Measurements from ENCODE around the gene NFKBIA. TPM values are rescaled to one million over a fixed set of nuclear protein-coding genes. Genes with fewer than 3 reads are reported as not detected.

NFKBIA gene
- total RNA-seq, 1 experiment from 2014 or later = 29.3 TPM

DNA sequence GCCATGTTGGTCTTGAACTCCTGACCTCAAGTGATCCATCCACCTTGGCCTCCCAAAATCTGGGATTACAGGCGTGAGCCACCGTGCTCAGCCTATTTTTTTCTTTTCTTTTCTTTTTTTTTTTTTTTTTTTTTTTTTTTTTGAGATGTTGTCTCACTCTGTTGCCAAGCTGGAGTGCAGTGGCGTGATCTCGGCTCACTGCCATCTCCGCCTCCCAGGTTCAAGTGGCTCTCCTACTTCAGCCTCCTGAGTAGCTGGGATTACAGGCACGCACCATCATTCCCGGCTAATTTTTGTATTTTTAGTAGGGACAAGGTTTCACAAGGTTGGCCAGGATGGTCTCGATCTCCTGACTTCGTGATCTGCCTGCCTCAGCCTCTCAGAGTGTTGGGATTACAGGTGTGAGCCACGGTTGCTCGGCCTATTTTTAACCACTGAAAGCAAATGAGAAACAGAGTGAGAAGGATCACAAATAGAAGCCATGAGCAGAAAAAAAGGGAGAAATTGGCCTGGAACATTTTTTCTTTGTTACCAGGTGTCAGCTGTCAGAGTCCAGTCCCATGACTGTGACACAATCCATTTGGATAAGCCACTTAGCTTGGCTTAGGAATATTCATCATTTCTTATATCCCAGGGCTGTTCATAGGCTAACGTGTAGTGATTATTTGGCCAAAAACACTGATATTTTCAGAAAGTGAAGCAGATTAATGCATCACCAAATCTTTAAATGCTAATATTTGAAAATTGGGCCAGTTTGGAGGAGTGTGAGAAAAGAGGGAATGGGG lies 7.9 kb upstream of the NFKBIA start:
- ATAC-seq (no peak), DNase-seq (ENCODE audit: low spot score) (no peak)
- Mint-ChIP-seq H3K27ac (peak overlapping the region; percentile 69; the same call in 1 of the 2 replicates), H3K36me3 (no peaks in the 10 kb centered on the region), H3K4me3 (0 out of 2 replicates have a peak overlapping the region, but pooled peaks have one; percentile 25), H3K27me3 (ENCODE audit: low read depth) (no peaks in the 10 kb centered on the region), H3K4me1 (peaks cover 40% of the 10 kb centered on the region), H3K9me3 (no peaks in the 10 kb centered on the region)
- TF ChIP-seq TEAD1 (CRISPR knock-in tag; IDR thresholded peaks at IDR 0.05) = no peak
- TF ChIP-seq JUN (CRISPR knock-in tag; IDR thresholded peaks at IDR 0.05) = no peak
- TF ChIP-seq GTF2I (CRISPR knock-in tag; conservative IDR thresholded peaks at IDR 0.05) = no peak
- TF ChIP-seq TP53 (CRISPR knock-in tag; IDR thresholded peaks at IDR 0.05) = no peak
- no peak for TF ChIP-seq NR2C2 (CRISPR knock-in tag; IDR thresholded peaks at IDR 0.05)
- TF ChIP-seq, protein P1, sequence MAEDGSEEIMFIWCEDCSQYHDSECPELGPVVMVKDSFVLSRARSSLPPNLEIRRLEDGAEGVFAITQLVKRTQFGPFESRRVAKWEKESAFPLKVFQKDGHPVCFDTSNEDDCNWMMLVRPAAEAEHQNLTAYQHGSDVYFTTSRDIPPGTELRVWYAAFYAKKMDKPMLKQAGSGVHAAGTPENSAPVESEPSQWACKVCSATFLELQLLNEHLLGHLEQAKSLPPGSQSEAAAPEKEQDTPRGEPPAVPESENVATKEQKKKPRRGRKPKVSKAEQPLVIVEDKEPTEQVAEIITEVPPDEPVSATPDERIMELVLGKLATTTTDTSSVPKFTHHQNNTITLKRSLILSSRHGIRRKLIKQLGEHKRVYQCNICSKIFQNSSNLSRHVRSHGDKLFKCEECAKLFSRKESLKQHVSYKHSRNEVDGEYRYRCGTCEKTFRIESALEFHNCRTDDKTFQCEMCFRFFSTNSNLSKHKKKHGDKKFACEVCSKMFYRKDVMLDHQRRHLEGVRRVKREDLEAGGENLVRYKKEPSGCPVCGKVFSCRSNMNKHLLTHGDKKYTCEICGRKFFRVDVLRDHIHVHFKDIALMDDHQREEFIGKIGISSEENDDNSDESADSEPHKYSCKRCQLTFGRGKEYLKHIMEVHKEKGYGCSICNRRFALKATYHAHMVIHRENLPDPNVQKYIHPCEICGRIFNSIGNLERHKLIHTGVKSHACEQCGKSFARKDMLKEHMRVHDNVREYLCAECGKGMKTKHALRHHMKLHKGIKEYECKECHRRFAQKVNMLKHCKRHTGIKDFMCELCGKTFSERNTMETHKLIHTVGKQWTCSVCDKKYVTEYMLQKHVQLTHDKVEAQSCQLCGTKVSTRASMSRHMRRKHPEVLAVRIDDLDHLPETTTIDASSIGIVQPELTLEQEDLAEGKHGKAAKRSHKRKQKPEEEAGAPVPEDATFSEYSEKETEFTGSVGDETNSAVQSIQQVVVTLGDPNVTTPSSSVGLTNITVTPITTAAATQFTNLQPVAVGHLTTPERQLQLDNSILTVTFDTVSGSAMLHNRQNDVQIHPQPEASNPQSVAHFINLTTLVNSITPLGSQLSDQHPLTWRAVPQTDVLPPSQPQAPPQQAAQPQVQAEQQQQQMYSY (CRISPR knock-in tag; IDR thresholded peaks at IDR 0.05) = no peak
- TF ChIP-seq, protein P2, sequence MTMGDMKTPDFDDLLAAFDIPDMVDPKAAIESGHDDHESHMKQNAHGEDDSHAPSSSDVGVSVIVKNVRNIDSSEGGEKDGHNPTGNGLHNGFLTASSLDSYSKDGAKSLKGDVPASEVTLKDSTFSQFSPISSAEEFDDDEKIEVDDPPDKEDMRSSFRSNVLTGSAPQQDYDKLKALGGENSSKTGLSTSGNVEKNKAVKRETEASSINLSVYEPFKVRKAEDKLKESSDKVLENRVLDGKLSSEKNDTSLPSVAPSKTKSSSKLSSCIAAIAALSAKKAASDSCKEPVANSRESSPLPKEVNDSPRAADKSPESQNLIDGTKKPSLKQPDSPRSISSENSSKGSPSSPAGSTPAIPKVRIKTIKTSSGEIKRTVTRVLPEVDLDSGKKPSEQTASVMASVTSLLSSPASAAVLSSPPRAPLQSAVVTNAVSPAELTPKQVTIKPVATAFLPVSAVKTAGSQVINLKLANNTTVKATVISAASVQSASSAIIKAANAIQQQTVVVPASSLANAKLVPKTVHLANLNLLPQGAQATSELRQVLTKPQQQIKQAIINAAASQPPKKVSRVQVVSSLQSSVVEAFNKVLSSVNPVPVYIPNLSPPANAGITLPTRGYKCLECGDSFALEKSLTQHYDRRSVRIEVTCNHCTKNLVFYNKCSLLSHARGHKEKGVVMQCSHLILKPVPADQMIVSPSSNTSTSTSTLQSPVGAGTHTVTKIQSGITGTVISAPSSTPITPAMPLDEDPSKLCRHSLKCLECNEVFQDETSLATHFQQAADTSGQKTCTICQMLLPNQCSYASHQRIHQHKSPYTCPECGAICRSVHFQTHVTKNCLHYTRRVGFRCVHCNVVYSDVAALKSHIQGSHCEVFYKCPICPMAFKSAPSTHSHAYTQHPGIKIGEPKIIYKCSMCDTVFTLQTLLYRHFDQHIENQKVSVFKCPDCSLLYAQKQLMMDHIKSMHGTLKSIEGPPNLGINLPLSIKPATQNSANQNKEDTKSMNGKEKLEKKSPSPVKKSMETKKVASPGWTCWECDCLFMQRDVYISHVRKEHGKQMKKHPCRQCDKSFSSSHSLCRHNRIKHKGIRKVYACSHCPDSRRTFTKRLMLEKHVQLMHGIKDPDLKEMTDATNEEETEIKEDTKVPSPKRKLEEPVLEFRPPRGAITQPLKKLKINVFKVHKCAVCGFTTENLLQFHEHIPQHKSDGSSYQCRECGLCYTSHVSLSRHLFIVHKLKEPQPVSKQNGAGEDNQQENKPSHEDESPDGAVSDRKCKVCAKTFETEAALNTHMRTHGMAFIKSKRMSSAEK (CRISPR knock-in tag; IDR thresholded peaks at IDR 0.05; ENCODE audit: borderline replicate concordance) = no peak
- no peak for TF ChIP-seq MLX (CRISPR knock-in tag; IDR thresholded peaks at IDR 0.05)
- CTCF ChIA-PET = interaction anchor here (0.8 to 2.0 kb wide), 4 partner anchors 183 to 275 kb away, joined by 3 to 9 read pairs (median 3); no protein-coding TSS in a partner anchor
- POLR2A ChIA-PET = no interaction called here

- H3K9me3 Mint-ChIP-seq = no peaks in the 10 kb centered on the region
- no peaks in the 10 kb centered on the region for H3K27me3 Mint-ChIP-seq (ENCODE audit: low read depth)
- ATAC-seq (no peak), DNase-seq (ENCODE audit: low spot score) (no peak)
- H3K36me3 Mint-ChIP-seq = no peaks in the 10 kb centered on the region
- CTCF ChIA-PET = interaction anchor here (1.0 kb wide), 1 partner anchor 196 kb away, joined by 4 read pairs; no protein-coding TSS in a partner anchor
- POLR2A ChIA-PET = no interaction called here
- no peak overlapping the region for H3K27ac Mint-ChIP-seq
- no peak overlapping the region for H3K4me3 Mint-ChIP-seq
- peaks cover 45% of the 10 kb centered on the region for H3K4me1 Mint-ChIP-seq
- TF ChIP-seq ETV6 (CRISPR knock-in tag; IDR thresholded peaks at IDR 0.05) (no peak), CDX4 (CRISPR knock-in tag; IDR thresholded peaks at IDR 0.05; ENCODE audit: borderline replicate concordance) (no peak), TCF7 (CRISPR knock-in tag; IDR thresholded peaks at IDR 0.05; ENCODE audit: low read depth) (no peak), RELA (CRISPR knock-in tag; IDR thresholded peaks at IDR 0.05; ENCODE audit: borderline replicate concordance) (no peak)
- TF ChIP-seq, protein P1 (CRISPR knock-in tag; IDR thresholded peaks at IDR 0.05) = no peak
- TF ChIP-seq, protein P3, sequence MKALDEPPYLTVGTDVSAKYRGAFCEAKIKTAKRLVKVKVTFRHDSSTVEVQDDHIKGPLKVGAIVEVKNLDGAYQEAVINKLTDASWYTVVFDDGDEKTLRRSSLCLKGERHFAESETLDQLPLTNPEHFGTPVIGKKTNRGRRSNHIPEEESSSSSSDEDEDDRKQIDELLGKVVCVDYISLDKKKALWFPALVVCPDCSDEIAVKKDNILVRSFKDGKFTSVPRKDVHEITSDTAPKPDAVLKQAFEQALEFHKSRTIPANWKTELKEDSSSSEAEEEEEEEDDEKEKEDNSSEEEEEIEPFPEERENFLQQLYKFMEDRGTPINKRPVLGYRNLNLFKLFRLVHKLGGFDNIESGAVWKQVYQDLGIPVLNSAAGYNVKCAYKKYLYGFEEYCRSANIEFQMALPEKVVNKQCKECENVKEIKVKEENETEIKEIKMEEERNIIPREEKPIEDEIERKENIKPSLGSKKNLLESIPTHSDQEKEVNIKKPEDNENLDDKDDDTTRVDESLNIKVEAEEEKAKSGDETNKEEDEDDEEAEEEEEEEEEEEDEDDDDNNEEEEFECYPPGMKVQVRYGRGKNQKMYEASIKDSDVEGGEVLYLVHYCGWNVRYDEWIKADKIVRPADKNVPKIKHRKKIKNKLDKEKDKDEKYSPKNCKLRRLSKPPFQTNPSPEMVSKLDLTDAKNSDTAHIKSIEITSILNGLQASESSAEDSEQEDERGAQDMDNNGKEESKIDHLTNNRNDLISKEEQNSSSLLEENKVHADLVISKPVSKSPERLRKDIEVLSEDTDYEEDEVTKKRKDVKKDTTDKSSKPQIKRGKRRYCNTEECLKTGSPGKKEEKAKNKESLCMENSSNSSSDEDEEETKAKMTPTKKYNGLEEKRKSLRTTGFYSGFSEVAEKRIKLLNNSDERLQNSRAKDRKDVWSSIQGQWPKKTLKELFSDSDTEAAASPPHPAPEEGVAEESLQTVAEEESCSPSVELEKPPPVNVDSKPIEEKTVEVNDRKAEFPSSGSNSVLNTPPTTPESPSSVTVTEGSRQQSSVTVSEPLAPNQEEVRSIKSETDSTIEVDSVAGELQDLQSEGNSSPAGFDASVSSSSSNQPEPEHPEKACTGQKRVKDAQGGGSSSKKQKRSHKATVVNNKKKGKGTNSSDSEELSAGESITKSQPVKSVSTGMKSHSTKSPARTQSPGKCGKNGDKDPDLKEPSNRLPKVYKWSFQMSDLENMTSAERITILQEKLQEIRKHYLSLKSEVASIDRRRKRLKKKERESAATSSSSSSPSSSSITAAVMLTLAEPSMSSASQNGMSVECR (CRISPR knock-in tag; IDR thresholded peaks at IDR 0.05; ENCODE audit: borderline replicate concordance) = no peak
Observed at GRCh38 chr14:35410858-35411257, 6.3 kb upstream of the NFKBIA start.
